HepG2 (cell line): ENCODE measurements around the gene FRMD1. TPM values are rescaled to one million over a fixed set of nuclear protein-coding genes. Genes with fewer than 3 reads are reported as not detected.

Source experiments
- ARID2 ChIP-seq: sonication (generic); formaldehyde crosslinking; IDR thresholded peaks from 2 replicates; pipeline ENCODE4 v1.8.1; 2022; ENCODE audit warnings: mild to moderate bottlenecking, missing genetic modification reagents, borderline replicate concordance
- ARNT2 ChIP-seq: sonication (generic); formaldehyde crosslinking; IDR thresholded peaks from 2 replicates; pipeline ENCODE4 v1.8.0; 2022; ENCODE audit warnings: mild to moderate bottlenecking, low read depth, missing genetic modification reagents, moderate library complexity
- BRCA1 ChIP-seq: sonication (generic); formaldehyde crosslinking; IDR thresholded peaks from 2 replicates; pipeline ENCODE4 v1.4.0; 2020; ENCODE audit warnings: missing genetic modification reagents
- CREB1 ChIP-seq, 2 experiments: fragments of 450-650 bp in 1 of 2; IDR thresholded peaks; 2 replicates each; pipeline ENCODE4 v1.6.1; 2016 to 2017; ENCODE audit warnings: control low read depth in 1 of 2, mild to moderate bottlenecking in 1 of 2, missing compliant biosample characterization in 1 of 2, missing genetic modification characterization in 1 of 2
- DPF2 ChIP-seq: sonication (generic); formaldehyde crosslinking; IDR thresholded peaks from 2 replicates; pipeline ENCODE4 v1.4.0; 2020; ENCODE audit warnings: mild to moderate bottlenecking, low read depth, missing genetic modification reagents, borderline replicate concordance
- DR1 ChIP-seq: sonication (generic); formaldehyde crosslinking; IDR thresholded peaks from 2 replicates; pipeline ENCODE4 v1.8.0; 2021; ENCODE audit warnings: mild to moderate bottlenecking, missing genetic modification reagents, inconsistent platforms
- EEA1 ChIP-seq: sonication (generic); formaldehyde crosslinking; IDR thresholded peaks from 2 replicates; pipeline ENCODE4 v1.5.1; 2020; ENCODE audit warnings: mild to moderate bottlenecking, missing genetic modification reagents, borderline replicate concordance
- ELK4 ChIP-seq: sonication (generic); formaldehyde crosslinking; IDR thresholded peaks from 2 replicates; pipeline ENCODE4 v1.9.0; 2021; ENCODE audit warnings: missing genetic modification reagents, borderline replicate concordance
- ETV5 ChIP-seq: IDR thresholded peaks from 2 replicates; pipeline ENCODE4 v1.6.1; 2018; ENCODE audit warnings: missing biosample characterization, missing genetic modification reagents, inconsistent platforms, borderline replicate concordance
- HNF4A ChIP-seq: sonication (generic); formaldehyde crosslinking; IDR thresholded peaks from 2 replicates; pipeline ENCODE4 v1.4.0; 2020; ENCODE audit warnings: missing genetic modification reagents
- PHF5A ChIP-seq: IDR thresholded peaks from one replicate; pipeline ENCODE4 v1.6.1; 2018; ENCODE audit warnings: low read depth, missing genetic modification reagents; ENCODE audit not compliant: unreplicated experiment
- RAD51 ChIP-seq: fragments of 450-650 bp; IDR thresholded peaks from 2 replicates; pipeline ENCODE4 v1.6.1; 2016; ENCODE audit warnings: borderline replicate concordance
- RFXAP ChIP-seq: sonication (generic); formaldehyde crosslinking; IDR thresholded peaks from 2 replicates; pipeline ENCODE4 v1.4.0; 2020; ENCODE audit warnings: missing genetic modification reagents, borderline replicate concordance
- SP1 ChIP-seq, 2 experiments: fragments of 450-650 bp in 1 of 2; sonication (generic) in 1 of 2; formaldehyde crosslinking in 1 of 2; IDR thresholded peaks; 2 replicates each; pipeline versions ENCODE4 v1.4.0 to v1.6.1; 2016 to 2020; ENCODE audit warnings: missing genetic modification reagents in 1 of 2
- TARDBP ChIP-seq: sonication (generic); formaldehyde crosslinking; IDR thresholded peaks from 2 replicates; pipeline ENCODE4 v1.8.0; 2022; ENCODE audit warnings: mild to moderate bottlenecking, missing genetic modification reagents
- ZKSCAN5 ChIP-seq: sonication (generic); formaldehyde crosslinking; IDR thresholded peaks from 2 replicates; pipeline ENCODE4 v1.5.1; 2020; ENCODE audit warnings: mild to moderate bottlenecking, missing genetic modification reagents
- ZNF17 ChIP-seq: sonication (generic); formaldehyde crosslinking; IDR thresholded peaks from 2 replicates; pipeline ENCODE4 v1.5.0; 2020; ENCODE audit warnings: mild to moderate bottlenecking, missing genetic modification reagents
- ZNF292 ChIP-seq: sonication (generic); formaldehyde crosslinking; IDR thresholded peaks from 2 replicates; pipeline ENCODE4 v1.8.1; 2022; ENCODE audit warnings: mild to moderate bottlenecking, low read depth, missing genetic modification reagents, borderline replicate concordance
- ZNF333 ChIP-seq: sonication (generic); formaldehyde crosslinking; IDR thresholded peaks from 2 replicates; pipeline ENCODE4 v1.4.0; 2020; ENCODE audit warnings: mild to moderate bottlenecking, missing genetic modification reagents, borderline replicate concordance
- ZNF460 ChIP-seq: sonication (generic); formaldehyde crosslinking; IDR thresholded peaks from 2 replicates; pipeline ENCODE4 v1.5.1; 2020; ENCODE audit warnings: missing genetic modification reagents, mild to moderate bottlenecking, borderline replicate concordance
- ZNF580 ChIP-seq: IDR thresholded peaks from 2 replicates; pipeline ENCODE4 v1.6.1; 2016; ENCODE audit warnings: low read depth, borderline replicate concordance
- polyA plus RNA-seq, 8 experiments: library from polyadenylated mRNA; depleted of rRNA in 3 of 8; stranded (reverse) in 7 of 8; unstranded in 1 of 8; fragments of >200 nt; fragmentation: Illumina TruSeq in 4 of 8; extraction: Trizol in 4 of 8; gene quantifications; 2 replicates each; pipeline versions ENCODE4 v1.2.1 to v1.2.3, GENCODE V29; 2011 to 2016; ENCODE audit warnings: low read depth in 4 of 8, missing spikeins in 1 of 8, mixed read lengths in 1 of 8; ENCODE audit not compliant: insufficient read depth in 1 of 8
- total RNA-seq, 5 experiments: library from RNA; depleted of rRNA; stranded (reverse); fragments of >200 nt; fragmentation: Illumina TruSeq; extraction: Trizol; gene quantifications; 2 replicates each; pipeline ENCODE4 v1.2.3, GENCODE V29; 2016; ENCODE audit warnings: low read depth in 1 of 5
- TF ChIP-seq, protein P1 (sequence below): sonication (generic); formaldehyde crosslinking; IDR thresholded peaks from 2 replicates; pipeline ENCODE4 v1.4.0; 2020; ENCODE audit warnings: mild to moderate bottlenecking, missing genetic modification reagents
- TF ChIP-seq, protein P2 (sequence below): sonication (generic); formaldehyde crosslinking; IDR thresholded peaks from 2 replicates; pipeline ENCODE4 v1.4.0; 2020; ENCODE audit warnings: missing genetic modification reagents
- TF ChIP-seq, protein P3 (sequence below): sonication (generic); formaldehyde crosslinking; IDR thresholded peaks from 2 replicates; pipeline ENCODE4 v1.4.0; 2020; ENCODE audit warnings: missing genetic modification reagents

The FRMD1 gene
- total and polyA plus RNA-seq, 2 of the 13 experiments (the other 11 are each of a cell fraction or from before 2014, with no cell fraction given): 0.01 TPM; not detected in 1

DNA sequence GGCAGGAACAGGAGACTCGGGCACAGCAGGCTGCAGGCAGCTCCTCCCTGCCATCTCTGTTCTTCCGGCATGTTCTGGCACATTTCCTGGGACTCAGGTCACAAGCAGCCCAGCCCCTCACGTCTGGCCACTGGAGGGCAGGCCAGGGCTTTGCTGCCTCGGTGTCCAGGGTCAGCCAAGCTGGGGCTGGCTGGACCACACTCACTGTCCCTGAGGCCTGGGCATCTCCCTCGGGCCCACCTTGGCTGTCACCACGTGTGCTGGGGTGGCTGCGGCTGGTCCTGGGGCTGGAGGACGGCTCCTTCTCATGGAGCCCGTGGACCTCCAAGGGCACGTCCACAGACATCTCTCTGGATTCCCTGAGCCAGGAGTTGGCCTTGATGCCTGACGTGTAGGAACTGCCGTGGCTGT, 18.5 kb downstream of the FRMD1 start (continued):
- TF ChIP-seq SP1 (IDR thresholded peaks at IDR 0.05) (no peak), SP1 (CRISPR knock-in tag; IDR thresholded peaks at IDR 0.05) (no peak), EEA1 (CRISPR knock-in tag) (no peak), ZKSCAN5 (CRISPR knock-in tag) (no peak), ETV5 (peak; percentile 65; the same call in 1 of the 2 replicates), ZNF580 (CRISPR knock-in tag) (peak; percentile 55; the same call in 1 of the 2 replicates), RFXAP (no peak), HNF4A (CRISPR knock-in tag) (0 out of 2 replicates have a peak, but pooled peaks have one; percentile 18), ARNT2 (CRISPR knock-in tag) (no peak), ZNF333 (no peak), RAD51 (no peak), DR1 (CRISPR knock-in tag) (no peak), PHF5A (CRISPR knock-in tag) (no peak), ELK4 (CRISPR knock-in tag) (no peak), BRCA1 (no peak), CREB1 (IDR thresholded peaks at IDR 0.05) (no peak), CREB1 (CRISPR knock-in tag; IDR thresholded peaks at IDR 0.05) (no peak), ZNF17 (CRISPR knock-in tag) (no peak), ZNF460 (CRISPR knock-in tag) (no peak), ZNF292 (no peak; the same call in 1 of the 2 replicates), DPF2 (CRISPR knock-in tag) (no peak), TARDBP (CRISPR knock-in tag) (peak; percentile 60), ARID2 (no peak)
- TF ChIP-seq, protein P1, sequence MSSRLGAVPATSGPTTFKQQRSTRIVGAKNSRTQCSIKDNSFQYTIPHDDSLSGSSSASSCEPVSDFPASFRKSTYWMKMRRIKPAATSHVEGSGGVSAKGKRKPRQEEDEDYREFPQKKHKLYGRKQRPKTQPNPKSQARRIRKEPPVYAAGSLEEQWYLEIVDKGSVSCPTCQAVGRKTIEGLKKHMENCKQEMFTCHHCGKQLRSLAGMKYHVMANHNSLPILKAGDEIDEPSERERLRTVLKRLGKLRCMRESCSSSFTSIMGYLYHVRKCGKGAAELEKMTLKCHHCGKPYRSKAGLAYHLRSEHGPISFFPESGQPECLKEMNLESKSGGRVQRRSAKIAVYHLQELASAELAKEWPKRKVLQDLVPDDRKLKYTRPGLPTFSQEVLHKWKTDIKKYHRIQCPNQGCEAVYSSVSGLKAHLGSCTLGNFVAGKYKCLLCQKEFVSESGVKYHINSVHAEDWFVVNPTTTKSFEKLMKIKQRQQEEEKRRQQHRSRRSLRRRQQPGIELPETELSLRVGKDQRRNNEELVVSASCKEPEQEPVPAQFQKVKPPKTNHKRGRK (CRISPR knock-in tag): no peak
- TF ChIP-seq, protein P2, sequence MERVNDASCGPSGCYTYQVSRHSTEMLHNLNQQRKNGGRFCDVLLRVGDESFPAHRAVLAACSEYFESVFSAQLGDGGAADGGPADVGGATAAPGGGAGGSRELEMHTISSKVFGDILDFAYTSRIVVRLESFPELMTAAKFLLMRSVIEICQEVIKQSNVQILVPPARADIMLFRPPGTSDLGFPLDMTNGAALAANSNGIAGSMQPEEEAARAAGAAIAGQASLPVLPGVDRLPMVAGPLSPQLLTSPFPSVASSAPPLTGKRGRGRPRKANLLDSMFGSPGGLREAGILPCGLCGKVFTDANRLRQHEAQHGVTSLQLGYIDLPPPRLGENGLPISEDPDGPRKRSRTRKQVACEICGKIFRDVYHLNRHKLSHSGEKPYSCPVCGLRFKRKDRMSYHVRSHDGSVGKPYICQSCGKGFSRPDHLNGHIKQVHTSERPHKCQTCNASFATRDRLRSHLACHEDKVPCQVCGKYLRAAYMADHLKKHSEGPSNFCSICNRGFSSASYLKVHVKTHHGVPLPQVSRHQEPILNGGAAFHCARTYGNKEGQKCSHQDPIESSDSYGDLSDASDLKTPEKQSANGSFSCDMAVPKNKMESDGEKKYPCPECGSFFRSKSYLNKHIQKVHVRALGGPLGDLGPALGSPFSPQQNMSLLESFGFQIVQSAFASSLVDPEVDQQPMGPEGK: 0 out of 2 replicates have a peak, but pooled peaks have one; percentile 47
- TF ChIP-seq, protein P3, sequence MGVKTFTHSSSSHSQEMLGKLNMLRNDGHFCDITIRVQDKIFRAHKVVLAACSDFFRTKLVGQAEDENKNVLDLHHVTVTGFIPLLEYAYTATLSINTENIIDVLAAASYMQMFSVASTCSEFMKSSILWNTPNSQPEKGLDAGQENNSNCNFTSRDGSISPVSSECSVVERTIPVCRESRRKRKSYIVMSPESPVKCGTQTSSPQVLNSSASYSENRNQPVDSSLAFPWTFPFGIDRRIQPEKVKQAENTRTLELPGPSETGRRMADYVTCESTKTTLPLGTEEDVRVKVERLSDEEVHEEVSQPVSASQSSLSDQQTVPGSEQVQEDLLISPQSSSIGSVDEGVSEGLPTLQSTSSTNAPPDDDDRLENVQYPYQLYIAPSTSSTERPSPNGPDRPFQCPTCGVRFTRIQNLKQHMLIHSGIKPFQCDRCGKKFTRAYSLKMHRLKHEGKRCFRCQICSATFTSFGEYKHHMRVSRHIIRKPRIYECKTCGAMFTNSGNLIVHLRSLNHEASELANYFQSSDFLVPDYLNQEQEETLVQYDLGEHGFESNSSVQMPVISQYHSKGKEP (CRISPR knock-in tag): no peak
